ENCODE results near the gene RSPH6A. TPM values are rescaled to one million over a fixed set of nuclear protein-coding genes. Genes with fewer than 3 reads are reported as not detected.
"Not testable (repeated sequence)": the region's sequence is repeated elsewhere in the genome, so short reads cannot be mapped to it uniquely, and the experiment has no call there.

Gene RSPH6A
- total RNA-seq, 1 experiment from 2014 or later = 0.38 TPM

DNA sequence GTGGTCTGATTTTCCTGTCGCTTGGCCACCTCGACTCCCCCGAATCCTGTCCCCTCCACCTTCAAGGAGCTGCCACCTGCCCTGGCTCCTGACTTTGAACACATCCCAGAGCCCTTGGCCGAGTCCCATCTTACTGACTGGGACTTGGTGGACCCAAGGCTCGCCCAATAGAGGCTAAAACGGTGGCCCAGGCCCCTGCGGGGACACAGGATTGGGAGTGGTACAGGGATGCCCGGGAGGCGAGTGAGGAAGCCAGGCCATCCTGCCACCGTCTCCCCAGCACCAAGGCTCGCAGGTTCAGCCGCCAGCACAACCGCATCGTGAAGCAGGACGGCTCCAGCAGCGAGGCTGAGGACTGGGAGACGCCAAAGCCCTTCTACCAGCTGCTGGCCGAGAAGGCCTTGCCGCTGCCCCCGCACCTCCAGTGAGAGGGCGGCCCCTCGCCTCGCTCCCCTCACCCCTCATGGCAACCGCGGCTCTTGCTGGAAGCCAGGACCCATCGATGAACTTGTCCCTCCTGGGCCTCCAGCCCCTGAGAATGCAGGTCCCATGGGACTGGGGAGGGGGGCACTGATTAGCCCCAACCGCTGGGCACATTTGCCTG is 51.3 kb downstream of the RSPH6A start:
- peak; percentile 77 for DNase-seq
- Histone ChIP-seq H3K36me3 (replicated peaks; ENCODE audit: control insufficient read depth, insufficient read depth, low read length) (no peaks in the 10 kb centered on the region), H3K4me3 (ENCODE audit: insufficient read depth, low read depth, low read length) (no peak overlapping the region), H3K27me3 (ENCODE audit: control insufficient read depth, insufficient read depth, low read length) (no peaks in the 10 kb centered on the region)

DNA sequence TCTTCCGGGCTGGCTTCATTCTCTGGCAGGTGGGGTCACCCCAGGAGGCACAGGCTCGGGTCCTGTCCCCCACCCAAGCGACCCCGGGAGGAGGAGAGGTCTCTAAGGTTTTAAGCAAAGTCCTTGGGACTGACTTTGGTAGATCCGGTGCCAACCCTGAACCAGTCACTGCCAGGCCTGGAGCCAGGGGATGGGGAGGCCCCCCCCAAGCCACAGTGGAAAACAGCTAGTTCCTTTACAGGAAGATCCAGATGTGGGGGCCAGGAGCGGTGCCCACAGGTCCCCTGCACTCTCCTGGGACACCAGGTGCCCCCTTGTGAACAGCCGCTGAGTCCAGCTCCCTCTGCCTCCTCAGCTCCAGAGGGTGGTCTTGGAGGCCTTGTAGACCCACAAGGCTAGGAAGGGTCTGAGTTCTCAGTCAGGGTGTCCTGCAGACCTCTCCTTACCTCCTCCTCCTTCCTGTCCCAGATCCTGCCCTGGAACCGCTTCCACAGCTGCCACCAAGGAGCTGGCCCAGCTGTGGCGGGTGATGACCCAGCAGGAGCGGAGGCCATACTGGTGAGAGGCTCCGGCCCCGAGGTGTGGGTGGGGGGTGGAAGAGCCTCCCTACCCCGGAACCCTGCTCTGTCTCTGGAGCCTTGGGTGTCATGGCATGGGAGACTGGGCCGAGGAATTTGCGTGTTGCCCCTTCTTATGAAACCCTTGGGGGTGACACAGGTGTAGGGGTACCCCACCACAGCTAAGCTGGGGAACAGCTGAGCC is 52.1 kb downstream of the RSPH6A start:
- no peaks in the 10 kb centered on the region for H3K36me3 ChIP-seq (replicated peaks; ENCODE audit: control insufficient read depth, insufficient read depth, low read length)
- H3K27me3 ChIP-seq (ENCODE audit: control insufficient read depth, insufficient read depth, low read length) = no peaks in the 10 kb centered on the region
- H3K4me3 ChIP-seq (ENCODE audit: insufficient read depth, low read depth, low read length) = no peak overlapping the region

GRCh38 chr19:45761714-45762113 is 53.4 kb downstream of the RSPH6A start:
- peak; percentile 69 for DNase-seq
- H3K27me3 ChIP-seq (ENCODE audit: control insufficient read depth, insufficient read depth, low read length) = no peaks in the 10 kb centered on the region
- H3K36me3 ChIP-seq (replicated peaks; ENCODE audit: control insufficient read depth, insufficient read depth, low read length) = no peaks in the 10 kb centered on the region
- H3K4me3 ChIP-seq (ENCODE audit: insufficient read depth, low read depth, low read length) = no peak overlapping the region

More for the DNA sequence above, 52.1 kb downstream of the RSPH6A start:
- peak; percentile 46 for DNase-seq

- no peak for DNase-seq
Observed at GRCh38 chr19:45758921-45759320, 56.2 kb downstream of the RSPH6A start.

GRCh38 chr19:45757695-45758094 is 57.4 kb downstream of the RSPH6A start:
- no peak overlapping the region for H3K4me3 ChIP-seq (ENCODE audit: insufficient read depth, low read depth, low read length)
- H3K36me3 ChIP-seq (replicated peaks; ENCODE audit: control insufficient read depth, insufficient read depth, low read length) = no peaks in the 10 kb centered on the region
- H3K27me3 ChIP-seq (ENCODE audit: control insufficient read depth, insufficient read depth, low read length) = no peaks in the 10 kb centered on the region; the same call in 1 of the 2 replicates
- DNase-seq = no peak

More at GRCh38 chr19:45758921-45759320, 56.2 kb downstream of the RSPH6A start:
- H3K36me3 ChIP-seq (replicated peaks; ENCODE audit: control insufficient read depth, insufficient read depth, low read length) = no peaks in the 10 kb centered on the region
- no peaks in the 10 kb centered on the region; the same call in 1 of the 2 replicates for H3K27me3 ChIP-seq (ENCODE audit: control insufficient read depth, insufficient read depth, low read length)
- no peak overlapping the region for H3K4me3 ChIP-seq (ENCODE audit: insufficient read depth, low read depth, low read length)

- Histone ChIP-seq H3K4me3 (ENCODE audit: insufficient read depth, low read depth, low read length) (no peak overlapping the region), H3K27me3 (ENCODE audit: control insufficient read depth, insufficient read depth, low read length) (no peaks in the 10 kb centered on the region; the same call in 1 of the 2 replicates), H3K36me3 (replicated peaks; ENCODE audit: control insufficient read depth, insufficient read depth, low read length) (no peaks in the 10 kb centered on the region)
- no peak for DNase-seq
Observed at GRCh38 chr19:45754323-45754722, 60.8 kb downstream of the RSPH6A start.

DNA sequence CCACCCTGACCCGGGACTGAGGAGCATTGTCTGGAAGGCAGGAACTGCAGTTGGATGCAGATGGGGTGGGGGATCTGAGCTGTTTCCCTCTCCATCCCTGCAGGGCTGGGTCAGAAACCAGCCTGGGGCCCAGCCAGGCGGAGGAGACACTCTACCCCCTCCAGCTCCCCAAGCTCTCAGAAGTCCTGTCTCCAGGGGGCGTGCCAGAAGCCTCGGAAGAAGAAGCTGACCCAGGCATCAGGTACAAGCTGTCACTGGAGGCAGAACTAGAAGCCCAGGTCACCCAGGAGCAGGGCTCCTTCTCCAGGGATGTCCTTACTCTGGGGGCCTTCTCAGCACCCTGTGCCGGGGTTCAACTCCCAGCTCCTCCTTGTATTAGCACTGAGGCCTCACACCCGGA is 61.6 kb downstream of the RSPH6A start:
- no peak overlapping the region for H3K4me3 ChIP-seq (ENCODE audit: insufficient read depth, low read depth, low read length)
- peak; percentile 90 for DNase-seq
- no peaks in the 10 kb centered on the region; the same call in 1 of the 2 replicates for H3K27me3 ChIP-seq (ENCODE audit: control insufficient read depth, insufficient read depth, low read length)
- no peaks in the 10 kb centered on the region for H3K36me3 ChIP-seq (replicated peaks; ENCODE audit: control insufficient read depth, insufficient read depth, low read length)

- no peak for DNase-seq
- H3K4me3 ChIP-seq (ENCODE audit: insufficient read depth, low read depth, low read length) = no peak overlapping the region
- no peaks in the 10 kb centered on the region; the same call in 1 of the 2 replicates for H3K27me3 ChIP-seq (ENCODE audit: control insufficient read depth, insufficient read depth, low read length)
- no peaks in the 10 kb centered on the region for H3K36me3 ChIP-seq (replicated peaks; ENCODE audit: control insufficient read depth, insufficient read depth, low read length)
Observed at GRCh38 chr19:45752639-45753038, 62.5 kb downstream of the RSPH6A start.

DNA sequence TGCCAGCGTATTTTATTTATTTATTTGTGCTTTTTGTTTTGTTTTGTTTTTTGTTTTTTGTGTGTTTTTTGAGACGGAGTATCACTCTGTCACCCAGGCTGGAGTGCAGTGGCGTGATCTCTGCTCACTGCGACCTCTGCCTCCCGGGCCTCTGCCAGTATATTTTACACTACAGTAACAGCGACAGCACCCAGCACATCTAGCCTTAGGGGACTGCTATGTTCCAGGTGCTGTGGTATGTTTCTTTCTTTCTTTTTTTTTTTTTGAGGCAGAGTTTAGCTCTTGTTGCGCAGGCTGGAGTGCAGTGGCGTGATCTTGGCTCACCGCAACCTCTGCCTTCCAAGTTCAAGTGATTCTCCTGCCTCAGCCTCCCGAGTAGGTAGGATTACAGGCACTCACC is 63.6 kb downstream of the RSPH6A start:
- H3K27me3 ChIP-seq (ENCODE audit: control insufficient read depth, insufficient read depth, low read length); H3K4me3 ChIP-seq (ENCODE audit: insufficient read depth, low read depth, low read length); H3K36me3 ChIP-seq (replicated peaks; ENCODE audit: control insufficient read depth, insufficient read depth, low read length); DNase-seq: not testable (repeated sequence)

DNA sequence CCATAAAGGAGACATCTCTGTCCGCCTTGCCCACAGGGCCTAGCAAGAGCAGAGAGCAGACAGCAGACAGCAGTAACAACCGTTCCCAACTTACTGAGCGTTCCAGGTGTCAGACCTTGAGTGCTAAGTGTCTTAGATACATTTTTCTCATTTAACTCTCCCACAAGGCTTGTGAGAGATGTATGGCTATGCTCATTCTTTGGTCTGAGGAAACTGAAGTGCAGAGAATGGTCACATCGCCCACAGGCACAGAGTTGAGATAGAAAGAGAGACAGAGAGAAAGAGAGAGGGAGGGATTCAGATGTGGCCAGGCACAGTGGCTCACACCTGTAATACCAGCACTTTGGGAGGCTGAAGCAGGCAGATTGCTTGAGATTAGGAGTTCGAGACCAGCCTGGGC is 67.6 kb downstream of the RSPH6A start:
- DNase-seq = no peak
- Histone ChIP-seq H3K36me3 (replicated peaks; ENCODE audit: control insufficient read depth, insufficient read depth, low read length) (no peaks in the 10 kb centered on the region), H3K27me3 (ENCODE audit: control insufficient read depth, insufficient read depth, low read length) (no peaks in the 10 kb centered on the region), H3K4me3 (ENCODE audit: insufficient read depth, low read depth, low read length) (no peak overlapping the region)

DNA sequence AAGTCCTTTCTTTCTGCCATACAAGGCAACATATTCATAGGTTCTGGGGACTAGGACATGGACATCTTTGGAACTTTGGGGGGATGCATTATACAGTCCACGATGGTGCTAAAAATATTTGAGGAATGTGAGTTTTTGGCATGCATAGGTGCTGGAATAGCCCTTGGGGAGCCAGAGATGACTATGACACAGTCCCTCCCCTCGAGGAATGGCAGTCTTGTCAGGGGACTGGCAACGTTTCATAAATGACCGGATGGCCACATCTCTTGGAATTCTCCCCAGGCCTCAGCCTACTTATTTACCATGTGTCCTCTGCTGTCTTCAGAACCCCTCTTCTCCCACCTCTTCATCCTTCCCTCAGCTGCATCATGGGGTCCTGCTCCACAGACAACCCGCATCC is 68.2 kb downstream of the RSPH6A start:
- H3K36me3 ChIP-seq (replicated peaks; ENCODE audit: control insufficient read depth, insufficient read depth, low read length) = no peaks in the 10 kb centered on the region
- no peak for DNase-seq
- no peak overlapping the region for H3K4me3 ChIP-seq (ENCODE audit: insufficient read depth, low read depth, low read length)
- no peaks in the 10 kb centered on the region for H3K27me3 ChIP-seq (ENCODE audit: control insufficient read depth, insufficient read depth, low read length)

Other genes starting within 250 kb of the RSPH6A start
- gene OPA3, start 230.5 kb downstream of the RSPH6A start, total RNA-seq (2014; rRNA removed; shearing (Covaris generic)) = 12.6 and 14.2 TPM in 2 replicates
- 0.07 and 0.41 TPM in 2 replicates for gene GPR4, start 213.1 kb downstream of the RSPH6A start, total RNA-seq (2014; rRNA removed; shearing (Covaris generic))
- 42.5 and 48.6 TPM in 2 replicates for gene EML2, start 175.9 kb downstream of the RSPH6A start, total RNA-seq (2014; rRNA removed; shearing (Covaris generic))
- gene GIPR, start 147.1 kb downstream of the RSPH6A start, total RNA-seq (2014; rRNA removed; shearing (Covaris generic)) = 0.81 TPM in 1 of 2 replicates, not detected in the other
- gene SNRPD2, start 123.4 kb downstream of the RSPH6A start, total RNA-seq (2014; rRNA removed; shearing (Covaris generic)) = 407 and 467 TPM in 2 replicates
- gene QPCTL, start 122.6 kb downstream of the RSPH6A start, total RNA-seq (2014; rRNA removed; shearing (Covaris generic)) = 26.2 and 30.1 TPM in 2 replicates
- gene FBXO46, start 84.4 kb downstream of the RSPH6A start, total RNA-seq (2014; rRNA removed; shearing (Covaris generic)) = 26.3 and 30.0 TPM in 2 replicates
- not detected in 2 replicates for gene MEIOSIN, start 81.9 kb downstream of the RSPH6A start, total RNA-seq (2014; rRNA removed; shearing (Covaris generic))
- 18.7 and 22.0 TPM in 2 replicates for gene SIX5, start 46.1 kb downstream of the RSPH6A start, total RNA-seq (2014; rRNA removed; shearing (Covaris generic))
- 6.4 and 18.8 TPM in 2 replicates for gene DMPK, start 32.8 kb downstream of the RSPH6A start, total RNA-seq (2014; rRNA removed; shearing (Covaris generic))
- gene DMWD, start 22.5 kb downstream of the RSPH6A start, total RNA-seq (2014; rRNA removed; shearing (Covaris generic)) = 35.9 and 47.1 TPM in 2 replicates
- 66.2 and 70.3 TPM in 2 replicates for gene SYMPK, start 47.8 kb upstream of the RSPH6A start, total RNA-seq (2014; rRNA removed; shearing (Covaris generic))
- 13.4 and 15.1 TPM in 2 replicates for gene FOXA3, start 49.0 kb upstream of the RSPH6A start, total RNA-seq (2014; rRNA removed; shearing (Covaris generic))
- gene IRF2BP1, start 70.8 kb upstream of the RSPH6A start, total RNA-seq (2014; rRNA removed; shearing (Covaris generic)) = 45.2 and 45.7 TPM in 2 replicates
- 2.8 and 2.9 TPM in 2 replicates for gene MYPOP, start 87.3 kb upstream of the RSPH6A start, total RNA-seq (2014; rRNA removed; shearing (Covaris generic))
- gene NANOS2, start 99.5 kb upstream of the RSPH6A start, total RNA-seq (2014; rRNA removed; shearing (Covaris generic)) = not detected in 2 replicates
- 0.11 and 0.35 TPM in 2 replicates for gene NOVA2, start 158.6 kb upstream of the RSPH6A start, total RNA-seq (2014; rRNA removed; shearing (Covaris generic))
- gene CCDC61, start 180.2 kb upstream of the RSPH6A start, total RNA-seq (2014; rRNA removed; shearing (Covaris generic)) = 12.3 and 16.5 TPM in 2 replicates
- gene PGLYRP1, start 207.7 kb upstream of the RSPH6A start, total RNA-seq (2014; rRNA removed; shearing (Covaris generic)) = not detected in 2 replicates
- gene IGFL4, start 225.7 kb upstream of the RSPH6A start, total RNA-seq (2014; rRNA removed; shearing (Covaris generic)) = 0.11 TPM in 1 of 2 replicates, not detected in the other

Measured in H7 (cell line).